NCI-H2107 treated with DMSO at 0.1 percent for 48 hours (cell line): ENCODE measurements around the gene PPIF.

Experiments
- DNase-seq: peaks from one replicate; lab custom pipeline; 2025; ENCODE audit not compliant: unreplicated experiment; lab: John Stamatoyannopoulos, UW

PPIF gene

GRCh38 chr10:79347226-79347893 lies at the start of gene PPIF:
PPIF (plus strand) TSS chr10:79347469; CDS start chr10:79347549, 80 bp downstream.
- DNase-seq: peak; percentile 54

- DNase-seq: no peak
Measured at GRCh38 chr10:79298403-79299244, 48.6 kb upstream of the PPIF start.

GRCh38 chr10:79299397-79300241 lies 47.6 kb upstream of the PPIF start:
- DNase-seq: no peak

- DNase-seq: no peak
Measured at GRCh38 chr10:79300711-79301110, 46.6 kb upstream of the PPIF start.

- DNase-seq: no peak
Measured at GRCh38 chr10:79301754-79302530, 45.3 kb upstream of the PPIF start.

GRCh38 chr10:79303631-79304478 lies 43.4 kb upstream of the PPIF start:
- DNase-seq: no peak

- DNase-seq: no peak
Measured at GRCh38 chr10:79304479-79305087, 42.7 kb upstream of the PPIF start.

- no peak for DNase-seq
Measured at GRCh38 chr10:79305515-79305914, 41.8 kb upstream of the PPIF start.

- DNase-seq: no peak
Measured at GRCh38 chr10:79305988-79306387, 41.3 kb upstream of the PPIF start.

- no peak for DNase-seq
Measured at GRCh38 chr10:79306644-79307220, 40.5 kb upstream of the PPIF start.

GRCh38 chr10:79308016-79308415 lies 39.3 kb upstream of the PPIF start:
- DNase-seq: no peak

- DNase-seq: no peak
Measured at GRCh38 chr10:79308969-79309665, 38.2 kb upstream of the PPIF start.

GRCh38 chr10:79310200-79310865 lies 36.9 kb upstream of the PPIF start:
- no peak for DNase-seq

GRCh38 chr10:79310911-79311573 lies 36.2 kb upstream of the PPIF start:
- DNase-seq: no peak

- no peak for DNase-seq
Measured at GRCh38 chr10:79311581-79312407, 35.5 kb upstream of the PPIF start.

- DNase-seq: no peak
Measured at GRCh38 chr10:79312601-79313187, 34.6 kb upstream of the PPIF start.
